Fibroblast of mammary gland (primary cell): ENCODE measurements around the gene GPR137B.
A peak's percentile ranks its signal among the peaks of the same experiment; 100 is the strongest.

ENCODE experiments used
- DNase-seq: peaks from one replicate; pipeline ENCODE4 v3.0.0-alpha.2; 2010; ENCODE audit warnings: low read depth
- H3K4me3 ChIP-seq: 2 replicates; pipeline ENCODE4 v1.5.1; 2011; ENCODE audit warnings: low read depth, mild to moderate bottlenecking, low read length, moderate library complexity; ENCODE audit not compliant: control insufficient read depth
- TF ChIP-seq, protein P1 (sequence below): conservative IDR thresholded peaks from 2 replicates; pipeline ENCODE4 v1.5.1; 2011; ENCODE audit warnings: low read depth, low read length, inconsistent platforms; ENCODE audit not compliant: control insufficient read depth, insufficient read depth

Gene GPR137B

DNA sequence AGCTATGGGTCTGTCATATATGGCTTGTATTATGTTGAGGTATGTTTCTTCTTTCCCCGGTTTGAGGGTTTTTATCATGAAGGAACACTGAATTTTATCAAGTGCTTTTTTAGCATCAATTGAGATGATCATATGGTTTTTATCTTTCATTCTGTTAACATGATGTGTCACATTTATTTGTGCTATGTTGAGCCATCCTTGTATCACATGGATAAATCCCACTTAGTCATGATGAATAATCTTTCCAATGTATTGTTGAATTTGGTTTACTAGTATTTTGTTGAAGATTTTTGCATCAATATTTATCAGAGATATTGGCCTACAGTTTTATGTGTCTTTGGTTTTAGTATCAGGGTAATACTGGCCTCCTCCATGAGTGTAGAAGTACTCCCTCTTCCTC lies 61.7 kb downstream of the GPR137B start:
- TF ChIP-seq, protein P1, sequence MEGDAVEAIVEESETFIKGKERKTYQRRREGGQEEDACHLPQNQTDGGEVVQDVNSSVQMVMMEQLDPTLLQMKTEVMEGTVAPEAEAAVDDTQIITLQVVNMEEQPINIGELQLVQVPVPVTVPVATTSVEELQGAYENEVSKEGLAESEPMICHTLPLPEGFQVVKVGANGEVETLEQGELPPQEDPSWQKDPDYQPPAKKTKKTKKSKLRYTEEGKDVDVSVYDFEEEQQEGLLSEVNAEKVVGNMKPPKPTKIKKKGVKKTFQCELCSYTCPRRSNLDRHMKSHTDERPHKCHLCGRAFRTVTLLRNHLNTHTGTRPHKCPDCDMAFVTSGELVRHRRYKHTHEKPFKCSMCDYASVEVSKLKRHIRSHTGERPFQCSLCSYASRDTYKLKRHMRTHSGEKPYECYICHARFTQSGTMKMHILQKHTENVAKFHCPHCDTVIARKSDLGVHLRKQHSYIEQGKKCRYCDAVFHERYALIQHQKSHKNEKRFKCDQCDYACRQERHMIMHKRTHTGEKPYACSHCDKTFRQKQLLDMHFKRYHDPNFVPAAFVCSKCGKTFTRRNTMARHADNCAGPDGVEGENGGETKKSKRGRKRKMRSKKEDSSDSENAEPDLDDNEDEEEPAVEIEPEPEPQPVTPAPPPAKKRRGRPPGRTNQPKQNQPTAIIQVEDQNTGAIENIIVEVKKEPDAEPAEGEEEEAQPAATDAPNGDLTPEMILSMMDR = no peak
- H3K4me3 ChIP-seq = no peak overlapping the region
- DNase-seq = peak; percentile 72

GRCh38 chr1:236204656-236205055 lies 62.3 kb downstream of the GPR137B start:
- H3K4me3 ChIP-seq = no peak overlapping the region
- peak; percentile 27 for DNase-seq
- TF ChIP-seq, protein P1 = no peak

GRCh38 chr1:236206548-236206947 lies 64.2 kb downstream of the GPR137B start:
- no peak for DNase-seq
- TF ChIP-seq, protein P1 = no peak
- no peak overlapping the region for H3K4me3 ChIP-seq

- no peak for DNase-seq
- TF ChIP-seq, protein P1 = no peak
- H3K4me3 ChIP-seq = no peak overlapping the region
Observed at GRCh38 chr1:236207121-236207520, 64.8 kb downstream of the GPR137B start.

DNA sequence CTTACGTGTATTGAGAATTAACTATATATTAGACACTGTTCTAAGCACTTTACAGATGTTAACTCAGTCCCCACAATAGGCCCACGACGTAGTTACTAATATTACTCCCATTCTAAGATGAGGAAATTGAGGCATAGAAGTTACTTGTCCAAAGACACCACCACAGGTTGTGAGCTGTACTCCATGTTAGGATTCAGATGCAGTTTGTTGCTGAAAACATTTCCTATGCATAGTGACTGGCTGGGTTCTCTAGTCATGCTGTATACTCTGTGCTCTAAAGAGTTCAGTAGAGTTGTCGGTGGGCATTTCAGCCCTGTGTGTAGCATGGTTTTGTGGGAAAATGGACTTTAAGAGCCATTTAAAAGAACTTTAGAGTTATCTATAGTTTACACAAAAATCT lies 65.2 kb downstream of the GPR137B start:
- no peak overlapping the region for H3K4me3 ChIP-seq
- TF ChIP-seq, protein P1 = no peak
- DNase-seq = no peak

DNA sequence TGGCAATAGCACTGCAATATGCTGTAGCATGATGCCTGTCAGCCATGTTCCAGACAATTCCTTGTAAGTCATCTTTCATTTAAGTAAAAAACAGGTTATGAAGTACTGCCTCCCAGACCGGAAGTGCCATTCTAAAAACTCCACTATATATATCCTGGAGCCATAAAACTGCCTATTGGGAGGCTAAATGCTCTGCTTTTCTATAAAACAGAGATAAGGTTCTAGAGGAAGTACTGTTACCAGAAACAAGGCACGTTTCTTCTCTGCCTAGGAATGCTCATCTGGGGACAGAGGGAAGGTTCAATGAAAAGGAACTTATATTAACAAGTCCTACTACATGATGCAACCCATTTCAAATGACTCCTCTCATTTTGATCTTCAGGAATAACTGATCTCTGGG lies 66.8 kb downstream of the GPR137B start:
- no peak for DNase-seq
- TF ChIP-seq, protein P1 = no peak
- H3K4me3 ChIP-seq = no peak overlapping the region

DNA sequence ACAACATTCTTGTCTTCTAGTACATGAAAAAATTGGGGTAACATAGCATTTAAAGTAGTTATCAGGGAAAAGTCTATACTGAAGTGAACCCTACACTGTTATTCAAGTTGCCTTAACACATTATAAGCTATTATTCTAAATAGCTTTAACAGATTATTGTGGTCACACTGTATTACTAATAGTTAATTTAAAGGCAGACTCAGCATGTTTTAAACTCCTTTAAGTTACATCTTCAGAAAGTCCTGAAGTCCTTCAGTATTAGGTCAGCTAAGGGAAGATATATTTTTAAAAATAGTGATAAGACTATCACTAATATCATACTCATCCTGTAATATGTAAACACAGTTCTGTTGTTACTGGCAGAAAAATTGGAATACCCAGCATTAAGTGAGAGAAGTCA lies 67.4 kb downstream of the GPR137B start:
- TF ChIP-seq, protein P1 = no peak
- no peak overlapping the region for H3K4me3 ChIP-seq
- DNase-seq = no peak
